GM10847 (cell line): ENCODE results near the gene NEIL3.

ENCODE experiments used
- POLR2A ChIP-seq: IDR thresholded peaks from 2 replicates; pipeline ENCODE4 v1.6.1; 2011; ENCODE audit not compliant: insufficient read length; ENCODE audit errors: extremely low read depth

NEIL3 gene

DNA sequence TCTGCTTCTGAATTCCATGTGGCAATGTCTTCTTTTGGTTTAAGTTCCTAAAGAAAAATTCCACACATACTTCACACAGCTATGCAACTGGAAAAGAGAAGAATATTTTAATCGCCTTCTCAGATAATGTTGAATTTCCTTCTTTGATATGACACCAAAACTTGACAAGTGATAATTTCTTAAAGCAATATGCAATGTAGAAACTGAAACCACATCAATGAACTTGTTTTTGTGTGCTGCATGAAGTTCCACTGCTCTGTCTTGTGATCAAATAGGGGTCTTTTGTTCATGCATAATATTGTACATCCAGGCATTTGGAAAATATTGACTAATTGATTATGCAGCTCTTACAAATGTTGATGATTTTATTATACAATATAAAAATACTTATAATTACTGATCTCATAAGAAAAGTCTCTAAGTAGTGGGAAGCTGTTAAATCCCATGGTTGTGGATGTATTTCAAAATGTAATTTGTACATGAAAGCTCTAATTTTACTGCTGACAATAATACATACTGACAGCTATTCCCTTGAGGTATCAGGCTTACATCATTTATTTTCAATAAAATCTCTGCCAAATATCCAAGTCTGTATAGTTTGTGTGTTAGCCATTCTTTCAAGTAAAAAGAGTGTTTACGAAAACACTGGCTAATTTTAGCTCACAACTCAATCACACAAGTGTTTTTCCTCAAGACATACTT lies 76.1 kb downstream of the NEIL3 start:
- no peak for TF ChIP-seq POLR2A

GRCh38 chr4:177386278-177386815 lies 76.7 kb downstream of the NEIL3 start:
- TF ChIP-seq POLR2A: no peak

- TF ChIP-seq POLR2A: no peak
Measured at GRCh38 chr4:177391287-177391686, 81.6 kb downstream of the NEIL3 start.

DNA sequence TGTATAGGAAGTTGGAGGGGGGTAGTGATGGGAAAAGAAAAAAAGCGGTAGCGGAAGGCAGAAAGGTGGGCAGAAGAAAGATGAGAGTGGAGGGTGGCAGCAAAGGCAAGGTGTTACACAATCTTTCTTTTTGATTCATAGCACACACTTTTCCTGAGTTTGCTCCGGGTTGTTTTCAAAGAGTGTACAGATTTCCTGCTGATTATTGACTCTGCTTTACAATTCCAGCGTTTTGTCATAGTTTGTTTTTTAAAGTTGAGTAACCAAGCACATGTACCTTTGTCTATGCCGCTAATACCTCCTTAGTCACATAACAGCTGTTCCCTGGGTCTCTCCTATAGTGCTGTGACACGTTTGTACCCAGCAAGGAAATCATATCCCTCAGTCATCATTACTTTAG lies 82.3 kb downstream of the NEIL3 start:
- no peak for TF ChIP-seq POLR2A

- no peak for TF ChIP-seq POLR2A
Measured at GRCh38 chr4:177393236-177393635, 83.6 kb downstream of the NEIL3 start.

DNA sequence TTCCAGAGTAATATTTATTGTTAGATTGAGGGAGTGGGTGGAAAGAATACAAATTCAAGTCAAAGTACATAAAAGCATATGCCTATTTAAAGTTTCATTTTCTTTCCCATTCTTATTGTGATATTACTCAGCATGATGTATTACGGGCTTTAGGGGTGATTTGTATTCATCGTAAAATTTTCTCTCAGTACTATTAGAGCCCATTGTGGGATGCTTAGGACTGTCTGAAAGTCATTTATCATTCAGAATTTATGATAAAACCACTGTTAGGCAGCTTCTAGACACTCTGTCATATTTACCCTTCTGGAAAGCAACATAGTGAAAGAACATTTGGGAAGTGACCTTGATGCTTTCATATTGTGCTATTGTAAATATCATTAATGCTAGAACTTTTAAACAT lies 86.7 kb downstream of the NEIL3 start:
- no peak for TF ChIP-seq POLR2A

DNA sequence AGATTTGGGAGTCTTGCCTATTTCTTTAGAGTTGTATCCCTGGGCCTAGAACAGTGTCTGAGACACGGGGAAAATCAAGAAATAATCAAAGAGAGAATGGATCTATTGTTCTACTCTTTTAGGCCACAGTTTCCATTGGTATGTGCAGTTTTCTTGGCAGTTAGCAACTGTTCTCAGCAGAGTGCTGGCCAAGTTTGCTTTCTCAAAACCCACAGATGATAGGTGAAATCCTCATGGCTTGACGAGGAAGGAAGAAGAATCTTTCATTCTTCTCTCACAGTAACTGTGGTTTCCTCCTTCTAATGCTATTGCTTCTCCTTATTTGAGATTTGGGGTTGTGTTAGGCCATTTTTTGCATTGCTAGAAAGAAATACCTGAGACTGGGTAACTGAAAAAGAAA lies 90.4 kb downstream of the NEIL3 start:
- no peak for TF ChIP-seq POLR2A

GRCh38 chr4:177401658-177402273 lies 92.1 kb downstream of the NEIL3 start:
- no peak for TF ChIP-seq POLR2A

DNA sequence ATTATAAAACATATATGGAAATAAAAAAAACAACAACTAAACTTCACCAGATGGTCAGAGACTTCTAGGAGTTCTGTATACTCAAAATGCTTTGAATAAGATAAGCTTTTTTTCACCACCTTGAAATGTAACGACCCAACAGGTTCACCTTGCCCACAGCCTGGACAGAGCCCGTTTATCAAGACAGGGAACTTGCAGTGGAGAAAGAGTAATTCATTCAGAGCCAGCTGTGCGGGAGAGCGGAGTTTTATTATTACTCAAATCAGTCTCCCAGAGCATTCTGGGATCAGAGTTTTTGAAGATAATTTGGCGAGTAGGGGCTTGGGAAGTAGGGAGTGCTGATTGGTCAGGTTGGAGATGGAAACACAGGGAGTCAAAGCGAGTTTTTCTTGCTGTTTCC lies 94.1 kb downstream of the NEIL3 start:
- no peak for TF ChIP-seq POLR2A

DNA sequence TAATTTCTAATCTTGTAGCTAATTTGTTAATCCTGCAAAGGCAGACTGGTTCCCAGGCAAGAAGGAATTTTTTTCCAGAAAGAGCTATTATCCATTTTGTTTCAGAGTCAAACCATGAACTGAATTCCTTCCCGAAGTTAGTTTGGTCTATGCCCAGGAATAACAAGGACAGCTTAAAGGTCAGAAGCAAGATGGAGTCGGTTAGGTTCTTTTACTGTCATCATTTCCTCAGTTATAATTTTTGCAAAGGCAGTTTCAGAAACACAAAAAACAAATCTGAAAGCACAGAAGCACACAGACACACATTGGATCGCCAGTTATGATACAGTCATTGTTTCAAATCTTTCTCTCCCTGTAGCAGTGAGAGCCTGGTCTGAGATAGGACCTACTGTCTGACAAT lies 94.7 kb downstream of the NEIL3 start:
- TF ChIP-seq POLR2A: no peak

GRCh38 chr4:177404986-177405385 lies 95.3 kb downstream of the NEIL3 start:
- TF ChIP-seq POLR2A: no peak

GRCh38 chr4:177405508-177405907 lies 95.8 kb downstream of the NEIL3 start:
- no peak for TF ChIP-seq POLR2A

DNA sequence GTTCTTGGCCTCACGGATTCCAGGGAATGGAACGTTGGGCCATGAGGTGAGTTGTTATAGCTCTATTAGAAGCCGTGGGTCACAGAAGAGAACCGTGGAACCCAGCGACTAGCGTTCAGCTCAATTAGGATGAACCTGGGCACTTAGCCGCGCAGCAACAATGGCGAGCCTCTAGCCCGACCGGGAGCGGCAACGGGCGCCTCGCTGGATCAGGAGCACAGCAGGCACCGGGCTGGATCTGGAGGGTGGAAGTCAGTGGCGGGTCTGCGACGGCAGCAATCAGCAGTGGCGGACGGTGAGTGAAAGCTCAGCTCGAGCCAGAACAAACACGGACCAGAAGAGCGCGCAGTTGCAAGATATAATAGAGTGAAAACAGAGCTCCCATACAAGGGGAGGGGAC lies 98.3 kb downstream of the NEIL3 start:
- no peak for TF ChIP-seq POLR2A

DNA sequence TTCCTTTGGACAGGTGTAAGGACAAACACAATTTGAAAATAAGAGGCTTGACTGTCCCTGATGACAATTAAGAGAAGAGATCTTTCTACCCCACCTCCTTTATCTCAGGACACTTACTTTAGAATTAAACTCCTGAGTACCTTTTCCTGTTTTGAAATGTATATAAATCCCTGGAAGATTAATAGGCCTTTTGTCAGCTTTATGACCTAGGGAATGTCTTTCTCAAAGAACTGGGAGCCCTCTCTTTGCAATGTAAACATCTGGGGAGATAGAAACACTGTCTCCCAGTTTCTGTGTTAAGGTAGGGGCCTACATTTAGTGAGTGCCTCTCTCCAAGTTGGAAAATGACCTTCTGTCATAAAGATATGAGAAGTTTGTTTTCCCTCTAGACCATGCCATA lies 100.9 kb downstream of the NEIL3 start:
- no peak for TF ChIP-seq POLR2A

- TF ChIP-seq POLR2A: no peak
Measured at GRCh38 chr4:177411996-177412395, 102.3 kb downstream of the NEIL3 start.
